ENCODE results near the gene POU2AF3. TPM values are rescaled to one million over a fixed set of nuclear protein-coding genes. Genes with fewer than 3 reads are reported as not detected.
"Not testable (repeated sequence)": the region's sequence is repeated elsewhere in the genome, so short reads cannot be mapped to it uniquely, and the experiment has no call there.

The POU2AF3 gene
- polyA plus RNA-seq (ENCODE audit: insufficient read length) = 2.9 TPM

- DNase-seq (ENCODE audit: low read depth) = no peak
These were observed at the start of gene POU2AF3 for GRCh38 chr11:111298413-111299100. POU2AF3 (plus strand) TSS chr11:111298546; CDS start chr11:111298582, 36 bp downstream.

- no peak for DNase-seq (ENCODE audit: low read depth)
These were observed 47.4 kb upstream of the POU2AF3 start for GRCh38 chr11:111250936-111251335.

- no peak for DNase-seq (ENCODE audit: low read depth)
These were observed 45.2 kb upstream of the POU2AF3 start for GRCh38 chr11:111253131-111253530.

- no peak for DNase-seq (ENCODE audit: low read depth)
These were observed 44.7 kb upstream of the POU2AF3 start for GRCh38 chr11:111253630-111254029.

- no peak for DNase-seq (ENCODE audit: low read depth)
These were observed 40.3 kb upstream of the POU2AF3 start for GRCh38 chr11:111258046-111258445.

GRCh38 chr11:111259896-111260295 is 38.5 kb upstream of the POU2AF3 start:
- DNase-seq (ENCODE audit: low read depth) = no peak

GRCh38 chr11:111260811-111261210 is 37.5 kb upstream of the POU2AF3 start:
- no peak for DNase-seq (ENCODE audit: low read depth)

GRCh38 chr11:111264646-111265045 is 33.7 kb upstream of the POU2AF3 start:
- DNase-seq (ENCODE audit: low read depth) = no peak

- DNase-seq (ENCODE audit: low read depth) = no peak
These were observed 32.9 kb upstream of the POU2AF3 start for GRCh38 chr11:111265421-111265820.

- not testable (repeated sequence) for DNase-seq (ENCODE audit: low read depth)
These were observed 30.0 kb upstream of the POU2AF3 start for GRCh38 chr11:111268303-111268702.

GRCh38 chr11:111269146-111269868 is 29.0 kb upstream of the POU2AF3 start:
- peak; percentile 35 for DNase-seq (ENCODE audit: low read depth)

- DNase-seq (ENCODE audit: low read depth) = no peak
These were observed 25.9 kb upstream of the POU2AF3 start for GRCh38 chr11:111272420-111272819.

GRCh38 chr11:111282562-111283075 is 15.7 kb upstream of the POU2AF3 start:
- no peak for DNase-seq (ENCODE audit: low read depth)

- DNase-seq (ENCODE audit: low read depth) = no peak
These were observed 14.3 kb upstream of the POU2AF3 start for GRCh38 chr11:111283945-111284481.

GRCh38 chr11:111285189-111286091 is 12.9 kb upstream of the POU2AF3 start:
- DNase-seq (ENCODE audit: low read depth) = no peak

- no peak for DNase-seq (ENCODE audit: low read depth)
These were observed 6.6 kb upstream of the POU2AF3 start for GRCh38 chr11:111291764-111292163.

GRCh38 chr11:111292408-111292807 is 5.9 kb upstream of the POU2AF3 start:
- DNase-seq (ENCODE audit: low read depth) = not testable (repeated sequence)

- no peak for DNase-seq (ENCODE audit: low read depth)
These were observed 2.1 kb upstream of the POU2AF3 start for GRCh38 chr11:111296196-111296595.

- DNase-seq (ENCODE audit: low read depth) = no peak
These were observed 650 bp upstream of the POU2AF3 start for GRCh38 chr11:111297696-111298095.

GRCh38 chr11:111299101-111300026 is 1.0 kb downstream of the POU2AF3 start:
- no peak for DNase-seq (ENCODE audit: low read depth)
